ENCODE data around the gene MYH9. TPM values are rescaled to one million over a fixed set of nuclear protein-coding genes. Genes with fewer than 3 reads are reported as not detected.
"Not testable (repeated sequence)": the region's sequence is repeated elsewhere in the genome, so short reads cannot be mapped to it uniquely, and the experiment has no call there.

Gene MYH9
- total RNA-seq, 1 experiment from 2014 or later: 151 TPM

GRCh38 chr22:36291831-36292740 is 95.7 kb downstream of the MYH9 start:
- Histone ChIP-seq H3K27ac (no peak overlapping the region), H3K4me3 (no peak overlapping the region), H3K36me3 (peaks cover 59% of the 10 kb centered on the region), H3K4me1 (no peaks in the 10 kb centered on the region), H3K27me3 (no peaks in the 10 kb centered on the region), H3K9me3 (replicated peaks) (no peaks in the 10 kb centered on the region)
- no peak for DNase-seq

- not testable (repeated sequence) for H3K4me1 ChIP-seq; H3K27ac ChIP-seq; H3K27me3 ChIP-seq; DNase-seq; H3K4me3 ChIP-seq; H3K9me3 ChIP-seq (replicated peaks)
- H3K36me3 ChIP-seq: peaks cover 57% of the 10 kb centered on the region
These were observed 97.2 kb downstream of the MYH9 start for GRCh38 chr22:36290391-36291075.

GRCh38 chr22:36289948-36290371 is 97.8 kb downstream of the MYH9 start:
- peaks cover 57% of the 10 kb centered on the region for H3K36me3 ChIP-seq
- not testable (repeated sequence) for H3K4me1 ChIP-seq; H3K27me3 ChIP-seq; DNase-seq; H3K27ac ChIP-seq; H3K4me3 ChIP-seq; H3K9me3 ChIP-seq (replicated peaks)

- Histone ChIP-seq H3K27me3 (no peaks in the 10 kb centered on the region), H3K9me3 (replicated peaks) (no peaks in the 10 kb centered on the region), H3K4me1 (no peaks in the 10 kb centered on the region), H3K27ac (no peak overlapping the region), H3K36me3 (peaks cover 57% of the 10 kb centered on the region), H3K4me3 (no peak overlapping the region)
- DNase-seq: no peak
These were observed 98.3 kb downstream of the MYH9 start for GRCh38 chr22:36289406-36289870.

GRCh38 chr22:36288571-36289405 is 99.0 kb downstream of the MYH9 start:
- Histone ChIP-seq H3K27me3 (no peaks in the 10 kb centered on the region), H3K27ac (no peak overlapping the region), H3K9me3 (replicated peaks) (no peaks in the 10 kb centered on the region), H3K4me1 (no peaks in the 10 kb centered on the region), H3K4me3 (no peak overlapping the region), H3K36me3 (peaks cover 56% of the 10 kb centered on the region)
- no peak for DNase-seq

GRCh38 chr22:36287881-36288515 is 99.8 kb downstream of the MYH9 start:
- Histone ChIP-seq H3K4me1 (no peaks in the 10 kb centered on the region), H3K9me3 (replicated peaks) (no peaks in the 10 kb centered on the region), H3K27ac (no peak overlapping the region), H3K27me3 (no peaks in the 10 kb centered on the region), H3K4me3 (no peak overlapping the region), H3K36me3 (peaks cover 54% of the 10 kb centered on the region)
- DNase-seq: no peak

- Histone ChIP-seq H3K4me3 (no peak overlapping the region), H3K36me3 (peaks cover 44% of the 10 kb centered on the region), H3K9me3 (replicated peaks) (no peaks in the 10 kb centered on the region), H3K27ac (no peak overlapping the region), H3K4me1 (no peaks in the 10 kb centered on the region), H3K27me3 (no peaks in the 10 kb centered on the region)
- peak; percentile 72 to 83 for DNase-seq
These were observed 101.4 kb downstream of the MYH9 start for GRCh38 chr22:36286096-36286957.

- no peaks in the 10 kb centered on the region for H3K9me3 ChIP-seq (replicated peaks)
- no peaks in the 10 kb centered on the region for H3K27me3 ChIP-seq
- H3K27ac ChIP-seq: no peak overlapping the region
- H3K4me3 ChIP-seq: no peak overlapping the region
- DNase-seq: no peak
- H3K36me3 ChIP-seq: peaks cover 44% of the 10 kb centered on the region
- H3K4me1 ChIP-seq: no peaks in the 10 kb centered on the region
These were observed 102.2 kb downstream of the MYH9 start for GRCh38 chr22:36285545-36285944.

GRCh38 chr22:36285017-36285416 is 102.8 kb downstream of the MYH9 start:
- DNase-seq: peak; percentile 20 to 36
- Histone ChIP-seq H3K4me1 (no peaks in the 10 kb centered on the region), H3K27ac (no peak overlapping the region), H3K27me3 (no peaks in the 10 kb centered on the region), H3K36me3 (peaks cover 44% of the 10 kb centered on the region), H3K9me3 (replicated peaks) (no peaks in the 10 kb centered on the region), H3K4me3 (no peak overlapping the region)

- peaks cover 44% of the 10 kb centered on the region for H3K36me3 ChIP-seq
- H3K4me3 ChIP-seq: no peak overlapping the region
- H3K9me3 ChIP-seq (replicated peaks): no peaks in the 10 kb centered on the region
- H3K27me3 ChIP-seq: no peaks in the 10 kb centered on the region
- H3K4me1 ChIP-seq: no peaks in the 10 kb centered on the region
- H3K27ac ChIP-seq: no peak overlapping the region
- DNase-seq: no peak
These were observed 103.6 kb downstream of the MYH9 start for GRCh38 chr22:36284171-36284571.

- no peaks in the 10 kb centered on the region for H3K4me1 ChIP-seq
- H3K36me3 ChIP-seq: peaks cover 41% of the 10 kb centered on the region
- no peak overlapping the region for H3K4me3 ChIP-seq
- no peak overlapping the region for H3K27ac ChIP-seq
- no peaks in the 10 kb centered on the region for H3K9me3 ChIP-seq (replicated peaks)
- no peaks in the 10 kb centered on the region for H3K27me3 ChIP-seq
- DNase-seq: no peak
These were observed 105.4 kb downstream of the MYH9 start for GRCh38 chr22:36282328-36282831.

GRCh38 chr22:36281781-36282327 is 105.9 kb downstream of the MYH9 start:
- Histone ChIP-seq H3K4me3 (no peak overlapping the region), H3K36me3 (peaks cover 37% of the 10 kb centered on the region), H3K27ac (no peak overlapping the region), H3K4me1 (no peaks in the 10 kb centered on the region), H3K27me3 (no peaks in the 10 kb centered on the region), H3K9me3 (replicated peaks) (no peaks in the 10 kb centered on the region)
- DNase-seq: no peak

GRCh38 chr22:36280379-36280778 is 107.4 kb downstream of the MYH9 start:
- peaks cover 25% of the 10 kb centered on the region for H3K36me3 ChIP-seq

More at GRCh38 chr22:36280379-36280778, 107.4 kb downstream of the MYH9 start:
- DNase-seq: no peak
- Histone ChIP-seq H3K27ac (no peak overlapping the region), H3K9me3 (replicated peaks) (no peaks in the 10 kb centered on the region), H3K4me1 (no peaks in the 10 kb centered on the region), H3K27me3 (no peaks in the 10 kb centered on the region), H3K4me3 (no peak overlapping the region)
